ENCODE measurements around the gene ZNF205. TPM values are rescaled to one million over a fixed set of nuclear protein-coding genes. Genes with fewer than 3 reads are reported as not detected.
A peak's percentile ranks its signal among the peaks of the same experiment; 100 is the strongest.

The ZNF205 gene
- total RNA-seq, 1 donor from 2014 or later = 12.9 TPM

- no peak for DNase-seq (ENCODE audit: low spot score)
- Mint-ChIP-seq H3K36me3 (ENCODE audit: low read depth) (peaks cover 9% of the 10 kb centered on the region), H3K9me3 (ENCODE audit: low read depth) (no peaks in the 10 kb centered on the region), H3K27ac (ENCODE audit: unreplicated experiment) (no peak overlapping the region), H3K27me3 (ENCODE audit: low read depth) (no peaks in the 10 kb centered on the region), H3K4me1 (ENCODE audit: low read depth) (peaks cover 10% of the 10 kb centered on the region), H3K4me3 (ENCODE audit: unreplicated experiment) (no peak overlapping the region)
- TF ChIP-seq CTCF (IDR thresholded peaks at IDR 0.05) = no peak
These were observed 33.3 kb downstream of the ZNF205 start for GRCh38 chr16:3145660-3146059.

- H3K36me3 Mint-ChIP-seq (ENCODE audit: low read depth) = peaks cover 4% of the 10 kb centered on the region
- no peak for DNase-seq (ENCODE audit: low spot score)
- H3K9me3 Mint-ChIP-seq (ENCODE audit: low read depth) = no peaks in the 10 kb centered on the region
- no peak overlapping the region for H3K4me3 Mint-ChIP-seq (ENCODE audit: unreplicated experiment)
- no peaks in the 10 kb centered on the region for H3K27me3 Mint-ChIP-seq (ENCODE audit: low read depth)
- H3K27ac Mint-ChIP-seq (ENCODE audit: unreplicated experiment) = no peak overlapping the region
- H3K4me1 Mint-ChIP-seq (ENCODE audit: low read depth) = peaks cover 19% of the 10 kb centered on the region
- no peak for TF ChIP-seq CTCF (IDR thresholded peaks at IDR 0.05)
These were observed 34.8 kb downstream of the ZNF205 start for GRCh38 chr16:3147046-3147756.

- Mint-ChIP-seq H3K9me3 (ENCODE audit: low read depth) (no peaks in the 10 kb centered on the region), H3K4me1 (ENCODE audit: low read depth) (peaks cover 24% of the 10 kb centered on the region), H3K4me3 (ENCODE audit: unreplicated experiment) (no peak overlapping the region), H3K27ac (ENCODE audit: unreplicated experiment) (no peak overlapping the region), H3K27me3 (ENCODE audit: low read depth) (no peaks in the 10 kb centered on the region), H3K36me3 (ENCODE audit: low read depth) (no peaks in the 10 kb centered on the region)
- no peak for DNase-seq (ENCODE audit: low spot score)
- no peak for TF ChIP-seq CTCF (IDR thresholded peaks at IDR 0.05)
These were observed 35.3 kb downstream of the ZNF205 start for GRCh38 chr16:3147757-3148104.

GRCh38 chr16:3148256-3149192, 36.1 kb downstream of the ZNF205 start:
- H3K36me3 Mint-ChIP-seq (ENCODE audit: low read depth) = no peaks in the 10 kb centered on the region
- no peaks in the 10 kb centered on the region for H3K27me3 Mint-ChIP-seq (ENCODE audit: low read depth)
- H3K9me3 Mint-ChIP-seq (ENCODE audit: low read depth) = no peaks in the 10 kb centered on the region
- H3K4me3 Mint-ChIP-seq (ENCODE audit: unreplicated experiment) = peak overlapping the region; percentile 82
- H3K27ac Mint-ChIP-seq (ENCODE audit: unreplicated experiment) = peak overlapping the region; percentile 22
- no peak for TF ChIP-seq CTCF (IDR thresholded peaks at IDR 0.05)
- H3K4me1 Mint-ChIP-seq (ENCODE audit: low read depth) = peaks cover 24% of the 10 kb centered on the region
- DNase-seq (ENCODE audit: low spot score) = no peak

- no peaks in the 10 kb centered on the region for H3K9me3 Mint-ChIP-seq (ENCODE audit: low read depth)
- DNase-seq (ENCODE audit: low spot score) = no peak
- H3K4me3 Mint-ChIP-seq (ENCODE audit: unreplicated experiment) = peak overlapping the region; percentile 82
- H3K36me3 Mint-ChIP-seq (ENCODE audit: low read depth) = no peaks in the 10 kb centered on the region
- peaks cover 24% of the 10 kb centered on the region for H3K4me1 Mint-ChIP-seq (ENCODE audit: low read depth)
- peak overlapping the region; percentile 22 for H3K27ac Mint-ChIP-seq (ENCODE audit: unreplicated experiment)
- no peaks in the 10 kb centered on the region for H3K27me3 Mint-ChIP-seq (ENCODE audit: low read depth)
- TF ChIP-seq CTCF (IDR thresholded peaks at IDR 0.05) = no peak
These were observed 36.8 kb downstream of the ZNF205 start for GRCh38 chr16:3149193-3149530.
